Adipocyte (in vitro differentiated cells): ENCODE measurements around the gene MEIS2.

Experiments
- DNase-seq: peaks from one replicate; pipeline ENCODE4 v3.0.0-alpha.2; 2015; ENCODE audit warnings: low read depth
- H3K27me3 ChIP-seq: replicated peaks from 2 replicates; pipeline ENCODE4 v1.7.0; 2013; ENCODE audit warnings: mild to moderate bottlenecking, low read length, moderate library complexity; ENCODE audit not compliant: control insufficient read depth, insufficient read depth
- H3K36me3 ChIP-seq: 2 replicates; pipeline ENCODE4 v1.7.0; 2013; ENCODE audit warnings: low read length, mild to moderate bottlenecking, moderate library complexity; ENCODE audit not compliant: control insufficient read depth, insufficient read depth, severe bottlenecking
- H3K4me1 ChIP-seq: 2 replicates; pipeline ENCODE4 v1.7.0; 2013; ENCODE audit warnings: mild to moderate bottlenecking, low read length, moderate library complexity; ENCODE audit not compliant: control insufficient read depth, insufficient read depth
- H3K4me3 ChIP-seq: 2 replicates; pipeline ENCODE4 v1.7.0; 2013; ENCODE audit warnings: mild to moderate bottlenecking, low read length, moderate library complexity
- H3K9ac ChIP-seq: 2 replicates; pipeline ENCODE4 v1.7.0; 2013; ENCODE audit warnings: mild to moderate bottlenecking, low read length, moderate library complexity
- H3K9me3 ChIP-seq: 2 replicates; pipeline ENCODE4 v1.7.0; 2013; ENCODE audit warnings: mild to moderate bottlenecking, low read length, moderate library complexity; ENCODE audit not compliant: control insufficient read depth

MEIS2 gene

DNA sequence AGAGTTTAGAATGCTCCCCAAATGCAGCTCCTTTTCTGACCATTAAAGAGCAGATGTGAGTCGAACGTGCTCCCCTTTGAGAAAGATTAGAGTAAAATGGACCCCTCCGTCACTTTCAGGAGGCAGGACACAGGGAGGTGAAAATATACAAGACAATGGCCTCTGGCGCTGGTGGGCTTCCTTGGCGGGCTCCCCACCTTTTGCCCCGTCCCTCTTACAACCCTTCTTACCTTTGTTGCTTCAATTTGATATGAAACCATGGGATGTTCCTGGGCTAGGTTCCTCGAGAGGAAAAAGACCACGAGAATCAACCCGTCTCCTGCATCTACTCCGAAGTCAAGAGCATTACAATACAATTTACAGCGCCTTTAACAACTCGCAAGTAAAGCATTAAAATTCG, 214.2 kb downstream of the MEIS2 start:
- no peak for DNase-seq
- H3K4me3 ChIP-seq = no peak overlapping the region
- no peaks in the 10 kb centered on the region for H3K9me3 ChIP-seq
- H3K9ac ChIP-seq = no peak overlapping the region
- H3K36me3 ChIP-seq = peaks cover 9% of the 10 kb centered on the region
- peaks cover 26% of the 10 kb centered on the region for H3K27me3 ChIP-seq
- peaks cover 18% of the 10 kb centered on the region for H3K4me1 ChIP-seq

DNA sequence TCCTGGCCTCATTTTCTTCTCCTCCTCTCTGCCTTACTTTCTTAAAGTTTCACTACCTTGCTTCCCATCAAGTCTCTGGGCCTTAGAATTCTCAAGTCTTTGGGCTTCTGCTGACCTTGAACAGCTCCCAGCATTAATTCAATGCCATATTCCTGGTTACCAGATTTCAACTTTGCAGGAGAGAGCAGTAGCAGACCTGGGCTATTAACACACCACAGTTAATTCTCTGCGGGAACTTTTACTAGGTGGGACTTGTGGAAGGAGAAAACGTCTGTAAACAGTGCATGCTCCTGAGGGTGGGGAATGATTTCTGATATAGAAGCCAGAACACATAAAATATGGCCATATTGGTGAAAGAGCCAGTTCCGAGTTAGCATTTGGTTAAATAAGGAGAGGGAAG, 214.6 kb downstream of the MEIS2 start:
- peaks cover 18% of the 10 kb centered on the region for H3K4me1 ChIP-seq
- H3K27me3 ChIP-seq = peaks cover 30% of the 10 kb centered on the region

GRCh38 chr15:36884936-36885635, 215.3 kb downstream of the MEIS2 start:
- DNase-seq = no peak
- H3K4me1 ChIP-seq = peaks cover 18% of the 10 kb centered on the region
- H3K9me3 ChIP-seq = peaks cover 2% of the 10 kb centered on the region
- peaks cover 37% of the 10 kb centered on the region for H3K27me3 ChIP-seq
- no peak overlapping the region for H3K9ac ChIP-seq
- H3K36me3 ChIP-seq = no peaks in the 10 kb centered on the region
- no peak overlapping the region for H3K4me3 ChIP-seq

More for the DNA sequence above, 214.6 kb downstream of the MEIS2 start:
- Histone ChIP-seq H3K9ac (no peak overlapping the region), H3K9me3 (no peaks in the 10 kb centered on the region), H3K36me3 (peaks cover 4% of the 10 kb centered on the region), H3K4me3 (no peak overlapping the region)
- no peak for DNase-seq

GRCh38 chr15:36884518-36884875, 215.9 kb downstream of the MEIS2 start:
- DNase-seq = no peak

DNA sequence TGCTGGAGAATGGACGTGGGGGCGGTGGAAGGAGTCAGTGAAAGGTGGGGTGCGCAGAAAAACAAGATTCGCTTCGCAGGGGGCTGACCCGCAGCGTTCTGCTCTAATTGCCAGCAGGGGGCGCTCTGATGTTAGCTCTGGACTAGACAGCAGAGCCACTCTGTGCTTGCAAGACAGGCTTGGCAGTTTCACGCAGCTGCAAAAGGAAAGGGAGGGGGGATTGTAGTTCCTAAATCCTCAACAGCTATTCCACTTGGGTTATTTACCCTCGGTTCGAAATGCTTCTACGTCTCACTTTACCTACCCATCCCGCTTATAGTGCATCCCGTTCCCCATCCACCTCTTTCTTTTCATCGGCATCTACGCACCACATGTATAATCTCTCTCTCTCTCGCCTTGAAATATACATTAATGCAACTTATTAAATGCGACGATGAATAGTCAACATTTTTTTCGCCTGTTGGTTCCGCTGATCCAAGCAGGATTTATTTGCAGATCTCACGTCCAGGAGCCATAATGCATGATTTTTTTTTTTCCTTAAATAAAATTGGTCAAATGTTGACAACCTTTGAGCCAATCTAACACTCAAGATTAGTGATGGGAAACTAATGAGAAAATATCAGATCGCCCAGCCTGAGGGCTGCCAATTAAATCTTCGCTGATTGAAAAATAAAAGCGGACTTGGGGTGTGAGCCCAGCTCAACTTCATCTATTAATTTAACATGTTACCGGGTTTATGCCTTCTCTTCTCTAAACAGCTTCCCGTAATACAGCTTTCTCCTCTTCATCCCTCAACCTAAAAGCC, 216.4 kb downstream of the MEIS2 start:
- H3K27me3 ChIP-seq = peaks cover 46% of the 10 kb centered on the region
- DNase-seq = peak; percentile 96
- peaks cover 2% of the 10 kb centered on the region for H3K9me3 ChIP-seq
- peaks cover 18% of the 10 kb centered on the region for H3K4me1 ChIP-seq
- peak overlapping the region; percentile 70 for H3K4me3 ChIP-seq
- H3K36me3 ChIP-seq = no peaks in the 10 kb centered on the region
- H3K9ac ChIP-seq = peak overlapping the region; percentile 35

More at GRCh38 chr15:36884518-36884875, 215.9 kb downstream of the MEIS2 start:
- Histone ChIP-seq H3K9me3 (peaks cover 2% of the 10 kb centered on the region), H3K4me3 (no peak overlapping the region), H3K36me3 (no peaks in the 10 kb centered on the region), H3K27me3 (peaks cover 41% of the 10 kb centered on the region), H3K9ac (peak overlapping the region; percentile 35), H3K4me1 (peaks cover 18% of the 10 kb centered on the region)

DNA sequence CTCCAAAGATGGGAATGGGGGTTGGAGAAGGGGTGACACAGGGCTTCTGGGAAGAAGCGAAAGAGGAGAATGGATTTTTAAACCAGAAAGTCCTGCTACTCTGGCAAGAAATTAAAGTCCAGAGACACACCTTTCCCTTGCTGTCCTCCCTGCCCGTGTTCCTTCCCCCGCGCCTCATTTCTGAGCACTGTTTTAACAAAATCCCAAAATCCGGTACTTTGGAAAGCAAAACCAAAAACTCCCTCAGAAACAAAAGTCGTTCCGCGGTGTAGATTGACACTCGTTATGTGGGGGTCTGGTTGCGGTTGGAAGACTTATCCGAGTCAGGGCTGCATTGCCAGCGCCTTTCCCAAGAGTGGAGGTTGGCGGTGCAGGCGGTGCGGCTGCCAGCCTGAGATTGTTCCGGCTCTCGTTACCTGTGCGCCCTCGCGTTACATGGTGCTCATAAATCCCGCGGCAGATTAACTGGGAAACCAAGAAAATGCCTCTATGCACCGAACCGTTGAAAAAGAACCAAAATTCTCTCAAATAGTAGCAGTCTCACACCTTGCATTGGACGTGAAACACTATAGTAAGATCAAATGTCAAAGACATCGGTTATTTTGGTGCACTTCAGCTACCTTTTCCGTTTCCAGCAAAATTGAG, 217.7 kb downstream of the MEIS2 start:
- no peak overlapping the region for H3K9ac ChIP-seq
- no peaks in the 10 kb centered on the region for H3K36me3 ChIP-seq
- peaks cover 2% of the 10 kb centered on the region for H3K9me3 ChIP-seq
- DNase-seq = peak; percentile 3
- H3K4me3 ChIP-seq = peak overlapping the region; percentile 70
- peaks cover 44% of the 10 kb centered on the region for H3K27me3 ChIP-seq
- peaks cover 10% of the 10 kb centered on the region for H3K4me1 ChIP-seq

DNA sequence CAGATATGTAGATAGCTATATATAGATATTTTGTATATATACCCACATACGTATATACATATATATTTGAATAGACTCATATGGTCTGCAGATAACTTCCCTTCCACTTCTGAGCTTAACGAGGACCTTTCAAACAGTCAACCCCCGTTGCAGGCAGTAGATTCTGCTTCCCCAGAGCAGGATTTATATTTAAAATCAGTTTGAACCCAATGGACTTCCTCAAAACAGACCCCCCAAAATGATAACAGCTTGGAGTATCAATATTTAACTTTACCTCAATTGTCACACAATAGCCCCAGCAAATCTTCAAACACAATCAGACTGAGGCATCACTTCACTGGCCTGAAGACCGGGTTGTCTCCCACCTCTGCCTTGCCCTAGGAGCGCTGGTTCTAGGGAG, 218.3 kb downstream of the MEIS2 start:
- no peak for DNase-seq
- no peak overlapping the region for H3K4me3 ChIP-seq

DNA sequence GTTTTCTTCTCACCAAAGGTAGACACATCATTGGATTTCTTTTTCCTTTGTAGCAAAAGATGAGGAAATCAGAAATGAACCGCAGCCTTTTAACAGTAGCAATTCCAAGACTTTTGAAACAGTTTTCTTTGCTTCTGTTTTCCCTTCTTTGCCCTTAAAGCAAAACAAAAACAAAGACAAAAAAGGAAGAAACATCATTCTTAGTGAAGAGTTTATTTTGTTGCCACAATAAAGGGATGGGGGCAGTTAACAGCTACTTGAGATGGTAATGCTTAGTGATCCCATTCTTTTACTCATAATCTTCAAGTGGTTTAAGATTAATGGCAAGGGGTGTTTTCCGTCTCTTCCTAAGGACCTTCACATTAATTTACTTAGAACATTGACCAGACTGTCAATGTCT, 218.8 kb downstream of the MEIS2 start:
- H3K36me3 ChIP-seq = no peaks in the 10 kb centered on the region
- peaks cover 8% of the 10 kb centered on the region for H3K4me1 ChIP-seq
- peaks cover 42% of the 10 kb centered on the region for H3K27me3 ChIP-seq
- no peak overlapping the region for H3K9ac ChIP-seq
- no peak for DNase-seq
- peaks cover 2% of the 10 kb centered on the region for H3K9me3 ChIP-seq
- H3K4me3 ChIP-seq = no peak overlapping the region

More for the DNA sequence above, 218.3 kb downstream of the MEIS2 start:
- peaks cover 2% of the 10 kb centered on the region for H3K9me3 ChIP-seq
- no peaks in the 10 kb centered on the region for H3K36me3 ChIP-seq
- H3K4me1 ChIP-seq = peaks cover 8% of the 10 kb centered on the region
- peaks cover 42% of the 10 kb centered on the region for H3K27me3 ChIP-seq
- no peak overlapping the region for H3K9ac ChIP-seq

GRCh38 chr15:36880913-36881460, 219.4 kb downstream of the MEIS2 start:
- H3K36me3 ChIP-seq = no peaks in the 10 kb centered on the region
- H3K9ac ChIP-seq = no peak overlapping the region
- H3K9me3 ChIP-seq = peaks cover 2% of the 10 kb centered on the region
- H3K4me3 ChIP-seq = no peak overlapping the region
- peaks cover 8% of the 10 kb centered on the region for H3K4me1 ChIP-seq
- peaks cover 42% of the 10 kb centered on the region for H3K27me3 ChIP-seq
- no peak for DNase-seq

DNA sequence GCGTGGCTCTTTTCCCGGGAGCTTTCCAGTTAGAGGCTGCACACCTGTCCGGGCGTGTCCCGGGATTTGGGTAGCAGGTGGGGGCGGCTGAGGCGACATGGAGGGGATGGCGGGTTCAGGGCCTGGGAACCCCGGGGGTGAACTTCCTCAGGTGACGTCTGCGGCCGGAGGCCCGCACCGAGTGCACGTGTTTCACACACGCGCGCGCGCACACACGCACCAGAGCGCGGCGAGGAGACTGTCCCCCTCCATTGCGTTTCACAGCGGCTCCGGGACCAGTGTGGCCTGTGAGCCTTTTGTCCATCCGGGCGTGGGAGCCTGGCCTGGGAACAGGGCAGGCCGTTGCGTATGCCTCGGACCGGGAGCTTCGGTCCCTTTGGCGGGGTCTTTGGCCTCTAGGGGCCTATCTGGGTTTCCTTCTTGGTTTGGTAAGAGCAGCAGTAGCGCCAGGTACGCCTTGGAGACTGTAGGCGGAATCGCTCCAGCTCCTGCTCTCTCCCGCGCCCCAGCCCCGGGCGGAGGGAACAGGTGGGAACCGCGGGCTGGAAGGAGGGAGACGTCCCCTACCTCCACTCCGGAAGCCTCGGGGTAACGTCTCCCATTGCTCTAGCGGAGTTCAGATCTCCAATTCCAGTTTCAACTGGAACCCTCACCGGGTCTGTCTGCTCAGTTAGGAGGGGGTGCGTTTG, 220.0 kb downstream of the MEIS2 start:
- Histone ChIP-seq H3K36me3 (no peaks in the 10 kb centered on the region), H3K9me3 (peaks cover 2% of the 10 kb centered on the region), H3K9ac (no peak overlapping the region), H3K4me3 (no peak overlapping the region), H3K4me1 (peaks cover 8% of the 10 kb centered on the region), H3K27me3 (peaks cover 42% of the 10 kb centered on the region)
- no peak for DNase-seq
